ENCODE measurements around the gene MARCHF11. TPM values are rescaled to one million over a fixed set of nuclear protein-coding genes. Genes with fewer than 3 reads are reported as not detected.

The MARCHF11 gene
- total and polyA plus RNA-seq, 2 donors from 2014 or later, result 0.47 TPM; not detected in 1

DNA sequence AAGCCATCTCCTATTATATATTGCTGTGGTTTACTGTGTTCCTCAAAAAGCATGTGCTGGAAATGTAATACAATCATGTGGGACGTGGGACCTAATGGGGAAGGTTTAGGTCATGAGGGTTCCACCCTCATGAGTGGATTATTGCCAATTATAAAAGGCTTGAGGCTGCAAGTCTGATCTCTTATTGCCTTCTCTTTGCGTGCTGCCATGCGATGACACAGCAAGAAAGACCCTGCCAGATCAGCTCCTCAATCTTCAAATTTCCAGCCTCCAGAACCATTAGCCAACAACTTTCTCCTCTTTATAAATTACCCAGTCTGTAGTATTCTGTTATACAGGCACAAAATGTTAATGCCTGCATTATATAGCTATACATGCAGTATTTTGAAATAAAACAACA is 45.4 kb downstream of the MARCHF11 start:
- Histone ChIP-seq H3K27me3 (ENCODE audit: control insufficient read depth, insufficient read depth, low read length) (no peaks in the 10 kb centered on the region), H3K36me3 (ENCODE audit: control insufficient read depth in 2 of 3, insufficient read depth in 3 of 3, low read length in 3 of 3) (no peaks in the 10 kb centered on the region), H3K9me3 (ENCODE audit: control insufficient read depth in 2 of 3, insufficient read depth in 1 of 3, low read length in 3 of 3) (no peaks in the 10 kb centered on the region), H3K9ac (ENCODE audit: low read length in 3 of 3) (no peak overlapping the region), H3K27ac (ENCODE audit: low read depth in 2 of 2, low read length in 2 of 2) (no peak overlapping the region), H3K4me1 (ENCODE audit: control insufficient read depth in 2 of 3, insufficient read depth in 2 of 3, low read depth in 1 of 3, low read length in 3 of 3) (no peaks in the 10 kb centered on the region), H3K4me3 (ENCODE audit: low read length in 3 of 3) (no peak overlapping the region)
- FAIRE-seq (no peak), DNase-seq (no peak)
- TF ChIP-seq, protein P1, sequence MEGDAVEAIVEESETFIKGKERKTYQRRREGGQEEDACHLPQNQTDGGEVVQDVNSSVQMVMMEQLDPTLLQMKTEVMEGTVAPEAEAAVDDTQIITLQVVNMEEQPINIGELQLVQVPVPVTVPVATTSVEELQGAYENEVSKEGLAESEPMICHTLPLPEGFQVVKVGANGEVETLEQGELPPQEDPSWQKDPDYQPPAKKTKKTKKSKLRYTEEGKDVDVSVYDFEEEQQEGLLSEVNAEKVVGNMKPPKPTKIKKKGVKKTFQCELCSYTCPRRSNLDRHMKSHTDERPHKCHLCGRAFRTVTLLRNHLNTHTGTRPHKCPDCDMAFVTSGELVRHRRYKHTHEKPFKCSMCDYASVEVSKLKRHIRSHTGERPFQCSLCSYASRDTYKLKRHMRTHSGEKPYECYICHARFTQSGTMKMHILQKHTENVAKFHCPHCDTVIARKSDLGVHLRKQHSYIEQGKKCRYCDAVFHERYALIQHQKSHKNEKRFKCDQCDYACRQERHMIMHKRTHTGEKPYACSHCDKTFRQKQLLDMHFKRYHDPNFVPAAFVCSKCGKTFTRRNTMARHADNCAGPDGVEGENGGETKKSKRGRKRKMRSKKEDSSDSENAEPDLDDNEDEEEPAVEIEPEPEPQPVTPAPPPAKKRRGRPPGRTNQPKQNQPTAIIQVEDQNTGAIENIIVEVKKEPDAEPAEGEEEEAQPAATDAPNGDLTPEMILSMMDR (IDR thresholded peaks at IDR 0.05; ENCODE audit: borderline replicate concordance, extremely low read depth, insufficient read depth), result no peak
- intact Hi-C loops (cut with DNase I), result no loop called here

DNA sequence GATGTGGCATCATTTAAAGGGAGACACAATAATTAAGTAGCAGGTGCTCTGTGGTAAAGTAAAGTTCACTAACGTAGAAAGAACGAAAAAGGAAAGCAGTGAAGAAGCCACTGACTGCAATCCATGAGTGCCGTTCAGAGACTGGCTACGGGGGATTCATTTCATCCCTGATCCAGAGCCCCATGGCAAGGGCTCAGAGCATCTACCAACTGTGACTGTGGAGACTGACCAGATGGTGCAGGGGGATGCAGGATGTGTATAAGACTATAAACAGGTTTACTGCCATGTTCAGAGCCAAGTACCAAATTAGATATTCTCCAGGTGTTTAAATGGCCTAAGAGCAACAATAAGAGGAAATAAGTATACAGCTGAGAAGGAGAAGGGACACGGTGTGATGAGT is 47.7 kb downstream of the MARCHF11 start:
- Histone ChIP-seq H3K9me3 (ENCODE audit: control insufficient read depth in 2 of 3, insufficient read depth in 1 of 3, low read length in 3 of 3) (no peaks in the 10 kb centered on the region), H3K4me3 (ENCODE audit: low read length in 3 of 3) (no peak overlapping the region), H3K4me1 (ENCODE audit: control insufficient read depth in 2 of 3, insufficient read depth in 2 of 3, low read depth in 1 of 3, low read length in 3 of 3) (no peaks in the 10 kb centered on the region), H3K27me3 (ENCODE audit: control insufficient read depth, insufficient read depth, low read length) (no peaks in the 10 kb centered on the region), H3K36me3 (ENCODE audit: control insufficient read depth in 2 of 3, insufficient read depth in 3 of 3, low read length in 3 of 3) (no peaks in the 10 kb centered on the region), H3K27ac (ENCODE audit: low read depth in 2 of 2, low read length in 2 of 2) (no peak overlapping the region), H3K9ac (ENCODE audit: low read length in 3 of 3) (no peak overlapping the region)
- TF ChIP-seq, protein P1 (IDR thresholded peaks at IDR 0.05; ENCODE audit: borderline replicate concordance, extremely low read depth, insufficient read depth), result no peak
- intact Hi-C loops (cut with DNase I), result no loop called here
- FAIRE-seq (no peak), DNase-seq (no peak)

DNA sequence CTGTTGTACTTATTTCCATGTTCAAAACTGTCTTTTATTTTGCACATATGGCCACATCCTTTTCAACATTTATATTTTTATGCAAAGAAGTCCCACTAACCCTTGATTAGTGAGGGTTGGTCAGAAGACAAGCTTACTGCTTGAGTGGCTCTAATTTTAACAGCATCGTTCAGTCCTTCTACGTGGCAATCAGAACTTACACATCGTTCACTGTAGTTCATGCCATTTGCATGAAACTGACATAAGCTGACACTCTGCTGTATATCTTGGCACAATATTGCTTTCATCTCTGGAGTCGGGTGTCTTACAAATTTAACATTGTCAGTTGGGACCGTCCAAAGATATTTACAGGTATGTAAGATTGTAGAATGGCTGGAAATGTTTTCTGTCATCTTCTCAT is 50.6 kb downstream of the MARCHF11 start:
- no peaks in the 10 kb centered on the region for H3K27me3 ChIP-seq (ENCODE audit: control insufficient read depth, insufficient read depth, low read length)
- TF ChIP-seq, protein P1 (IDR thresholded peaks at IDR 0.05; ENCODE audit: borderline replicate concordance, extremely low read depth, insufficient read depth), result no peak
- no peaks in the 10 kb centered on the region for H3K36me3 ChIP-seq (ENCODE audit: control insufficient read depth in 2 of 3, insufficient read depth in 3 of 3, low read length in 3 of 3)
- H3K4me1 ChIP-seq (ENCODE audit: control insufficient read depth in 2 of 3, insufficient read depth in 2 of 3, low read depth in 1 of 3, low read length in 3 of 3), result no peaks in the 10 kb centered on the region
- H3K9me3 ChIP-seq (ENCODE audit: control insufficient read depth in 2 of 3, insufficient read depth in 1 of 3, low read length in 3 of 3), result no peaks in the 10 kb centered on the region
- DNase-seq (no peak), FAIRE-seq (no peak)
- no peak overlapping the region for H3K9ac ChIP-seq (ENCODE audit: low read length in 3 of 3)
- H3K27ac ChIP-seq (ENCODE audit: low read depth in 2 of 2, low read length in 2 of 2), result no peak overlapping the region
- intact Hi-C loops (cut with DNase I), result no loop called here
- H3K4me3 ChIP-seq (ENCODE audit: low read length in 3 of 3), result no peak overlapping the region

DNA sequence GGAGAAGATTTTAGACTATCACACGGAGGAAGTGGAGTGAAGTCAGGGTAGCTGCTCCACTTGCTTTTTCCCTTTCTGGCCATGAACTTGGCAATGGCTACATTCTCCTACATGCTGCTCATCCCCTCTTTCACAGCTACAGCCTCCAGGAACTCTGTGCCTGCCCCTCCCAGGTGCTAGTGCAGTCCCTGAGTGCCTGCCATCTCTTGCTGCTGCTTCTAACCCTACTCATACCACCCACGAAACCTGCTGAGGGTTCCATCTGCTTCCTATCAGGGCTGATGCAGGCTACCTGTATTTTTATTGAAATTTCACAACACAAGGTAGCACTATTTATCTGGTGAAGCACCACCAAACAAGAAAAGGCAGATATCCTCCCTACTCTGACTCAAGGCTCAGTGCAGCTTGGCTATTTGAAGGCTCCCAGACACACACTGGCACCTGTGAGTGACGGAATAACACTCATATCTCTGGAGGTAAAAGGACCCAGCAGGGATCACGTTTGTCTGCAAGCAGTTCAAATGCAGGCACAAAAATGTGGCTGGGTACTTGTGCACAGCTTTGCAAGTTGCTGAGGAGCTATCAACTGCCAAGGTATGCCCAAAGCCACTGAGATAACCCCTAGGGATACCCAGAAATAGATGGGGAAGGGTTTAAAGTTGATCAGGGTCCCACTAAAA is 51.6 kb downstream of the MARCHF11 start:
- FAIRE-seq (no peak), DNase-seq (no peak)
- no peaks in the 10 kb centered on the region for H3K4me1 ChIP-seq (ENCODE audit: control insufficient read depth in 2 of 3, insufficient read depth in 2 of 3, low read depth in 1 of 3, low read length in 3 of 3)
- H3K27me3 ChIP-seq (ENCODE audit: control insufficient read depth, insufficient read depth, low read length), result no peaks in the 10 kb centered on the region
- H3K9ac ChIP-seq (ENCODE audit: low read length in 3 of 3), result no peak overlapping the region
- H3K9me3 ChIP-seq (ENCODE audit: control insufficient read depth in 2 of 3, insufficient read depth in 1 of 3, low read length in 3 of 3), result no peaks in the 10 kb centered on the region
- TF ChIP-seq, protein P1 (IDR thresholded peaks at IDR 0.05; ENCODE audit: borderline replicate concordance, extremely low read depth, insufficient read depth), result no peak
- no peak overlapping the region for H3K4me3 ChIP-seq (ENCODE audit: low read length in 3 of 3)
- intact Hi-C loops (cut with DNase I), result no loop called here
- no peak overlapping the region for H3K27ac ChIP-seq (ENCODE audit: low read depth in 2 of 2, low read length in 2 of 2)
- no peaks in the 10 kb centered on the region for H3K36me3 ChIP-seq (ENCODE audit: control insufficient read depth in 2 of 3, insufficient read depth in 3 of 3, low read length in 3 of 3)
